ENCODE measurements around the gene RBM7. TPM values are rescaled to one million over a fixed set of nuclear protein-coding genes. Genes with fewer than 3 reads are reported as not detected.

Gene RBM7
- total and polyA plus RNA-seq, 2 of the 8 experiments (the other 6 are each of a cell fraction or from before 2014, with no cell fraction given): 18.0 to 45.7 TPM

- TF ChIP-seq ASH2L (IDR thresholded peaks at IDR 0.05; ENCODE audit: low read length): no peak
Observed at GRCh38 chr11:114377612-114378267, 22.7 kb upstream of the RBM7 start (continued).
